SIG-M5 (cell line): Measurements from ENCODE around the gene NTSR2.

Experiments used
- DNase-seq: peaks from one replicate; lab custom pipeline; 2025; lab: John Stamatoyannopoulos, UW

Gene NTSR2

GRCh38 chr2:11669454-11670291 lies at the start of gene NTSR2:
NTSR2 (minus strand) TSS chr2:11670195; CDS start chr2:11670129, 66 bp downstream.
- no peak for DNase-seq

GRCh38 chr2:11719230-11719977 lies 49.4 kb upstream of the NTSR2 start:
- DNase-seq: no peak

- no peak for DNase-seq
Observed at GRCh38 chr2:11718606-11719005, 48.6 kb upstream of the NTSR2 start.

GRCh38 chr2:11717623-11718022 lies 47.6 kb upstream of the NTSR2 start:
- DNase-seq: no peak

- DNase-seq: no peak
Observed at GRCh38 chr2:11716689-11717321, 46.8 kb upstream of the NTSR2 start.

- DNase-seq: no peak
Observed at GRCh38 chr2:11715987-11716652, 46.1 kb upstream of the NTSR2 start.

- DNase-seq: no peak
Observed at GRCh38 chr2:11713815-11714214, 43.8 kb upstream of the NTSR2 start.

- DNase-seq: no peak
Observed at GRCh38 chr2:11712866-11713265, 42.9 kb upstream of the NTSR2 start.

GRCh38 chr2:11711751-11712150 lies 41.8 kb upstream of the NTSR2 start:
- DNase-seq: no peak

- no peak for DNase-seq
Observed at GRCh38 chr2:11711354-11711716, 41.3 kb upstream of the NTSR2 start.

- DNase-seq: no peak
Observed at GRCh38 chr2:11710632-11711353, 40.8 kb upstream of the NTSR2 start.

GRCh38 chr2:11710210-11710609 lies 40.2 kb upstream of the NTSR2 start:
- DNase-seq: no peak

- DNase-seq: no peak
Observed at GRCh38 chr2:11709293-11709692, 39.3 kb upstream of the NTSR2 start.

GRCh38 chr2:11708106-11708505 lies 38.1 kb upstream of the NTSR2 start:
- DNase-seq: no peak

- DNase-seq: no peak
Observed at GRCh38 chr2:11705711-11706110, 35.7 kb upstream of the NTSR2 start.

- DNase-seq: no peak
Observed at GRCh38 chr2:11705063-11705462, 35.1 kb upstream of the NTSR2 start.

- no peak for DNase-seq
Observed at GRCh38 chr2:11703700-11704099, 33.7 kb upstream of the NTSR2 start.

GRCh38 chr2:11702946-11703345 lies 33.0 kb upstream of the NTSR2 start:
- no peak for DNase-seq

- no peak for DNase-seq
Observed at GRCh38 chr2:11701751-11702301, 31.8 kb upstream of the NTSR2 start.

- no peak for DNase-seq
Observed at GRCh38 chr2:11701206-11701605, 31.2 kb upstream of the NTSR2 start.
